A549 (cell line): Measurements from ENCODE around the gene PXT1. TPM values are rescaled to one million over a fixed set of nuclear protein-coding genes. Genes with fewer than 3 reads are reported as not detected.

Experiments
- ATAC-seq, 2 experiments: fragments of 200-7000 bp in 1 of 2; fragments of >200 bp in 1 of 2; cut with Nextera tagmentation in 1 of 2; cut with Tn5 transposase in 1 of 2; 3 replicates each; pipeline versions ENCODE4 v1.8.0 to v1.9.1; 2018 to 2020; ENCODE audit warnings: mild to moderate bottlenecking in 1 of 2, moderate library complexity in 1 of 2
- CTCF ChIA-PET: fragments of 300-600 bp; sonication (Branson Sonifier 250); formaldehyde crosslinking; extraction: SDS; loops from one replicate; lab custom pipeline; 2021; ENCODE audit warnings: antibody characterized with exemption, inconsistent platforms; lab: Yijun Ruan, JAX
- POLR2A ChIA-PET: fragments of 350-600 bp; formaldehyde crosslinking; extraction: SDS; loops from one replicate; lab custom pipeline; 2021; ENCODE audit warnings: antibody characterized with exemption, inconsistent platforms; lab: Yijun Ruan, JAX
- DNase-seq, 2 experiments: peaks; one replicate each; pipeline versions ENCODE4 v3.0.0 to v3.0.0-alpha.2; 2011 to 2016; ENCODE audit warnings: low read depth in 1 of 2, low spot score in 1 of 2
- FAIRE-seq: peaks from 2 replicates; lab custom pipeline; 2011; peaks lifted over from hg19 to GRCh38; lab: Jason Lieb, UNC
- H3K27ac ChIP-seq, 2 experiments: fragments of >200 bp; sonication (Bioruptor Twin); formaldehyde crosslinking; 3 replicates each; pipeline ENCODE4 v1.5.1; 2016 to 2017
- H3K4me1 ChIP-seq: fragments of >200 bp; sonication (Bioruptor Twin); formaldehyde crosslinking; 3 replicates; pipeline ENCODE4 v1.6.1; 2016
- H3K4me2 ChIP-seq: fragments of >200 bp; sonication (Bioruptor Twin); formaldehyde crosslinking; 3 replicates; pipeline ENCODE4 v1.6.1; 2016
- H3K4me3 ChIP-seq: fragments of >200 bp; sonication (Bioruptor Twin); formaldehyde crosslinking; 3 replicates; pipeline ENCODE4 v1.5.1; 2016
- H3K9me3 ChIP-seq: fragments of >200 bp; sonication (Bioruptor Twin); formaldehyde crosslinking; 3 replicates; pipeline ENCODE4 v1.6.1; 2016
- ATOH8 ChIP-seq: fragments of 250-450 bp; sonication (Bioruptor Pico); IDR thresholded peaks from 2 replicates; pipeline ENCODE4 v1.5.0; 2020; ENCODE audit warnings: low read depth, mild to moderate bottlenecking, moderate library complexity
- CTCF ChIP-seq: fragments of >200 bp; sonication (Bioruptor Twin); formaldehyde crosslinking; IDR thresholded peaks from 3 replicates; pipeline ENCODE4 v1.5.1; 2016
- FOXS1 ChIP-seq: fragments of 250-450 bp; sonication (Bioruptor Pico); IDR thresholded peaks from 2 replicates; pipeline ENCODE4 v1.5.0; 2020; ENCODE audit warnings: mild to moderate bottlenecking, moderate library complexity
- HDAC2 ChIP-seq: fragments of 200-600 bp; sonication (generic); IDR thresholded peaks from 2 replicates; pipeline ENCODE4 v1.6.1; 2016
- HEYL ChIP-seq: fragments of 250-450 bp; sonication (Bioruptor Pico); IDR thresholded peaks from 2 replicates; pipeline ENCODE4 v1.8.0; 2021; ENCODE audit warnings: mild to moderate bottlenecking, moderate library complexity
- HOXB13 ChIP-seq: fragments of 250-450 bp; sonication (Bioruptor Pico); IDR thresholded peaks from 2 replicates; pipeline ENCODE4 v1.5.0; 2020; ENCODE audit warnings: low read depth, mild to moderate bottlenecking, moderate library complexity
- HOXB5 ChIP-seq: fragments of 250-450 bp; sonication (Bioruptor Pico); IDR thresholded peaks from 2 replicates; pipeline ENCODE4 v1.5.0; 2020; ENCODE audit warnings: mild to moderate bottlenecking, moderate library complexity
- JUNB ChIP-seq: fragments of >200 bp; sonication (Bioruptor Twin); formaldehyde crosslinking; IDR thresholded peaks from 2 replicates; pipeline ENCODE4 v1.6.1; 2016
- KDM1A ChIP-seq: fragments of 200-600 bp; sonication (generic); IDR thresholded peaks from 2 replicates; pipeline ENCODE4 v1.6.1; 2016; ENCODE audit warnings: low read depth, mild to moderate bottlenecking
- MAX ChIP-seq: IDR thresholded peaks from 2 replicates; pipeline ENCODE4 v1.6.1; 2012
- MYC ChIP-seq: IDR thresholded peaks from 2 replicates; pipeline ENCODE4 v1.6.1; 2012; ENCODE audit warnings: mild to moderate bottlenecking, inconsistent platforms, low read length, improper control_type of control experiment, borderline replicate concordance
- NR3C1 ChIP-seq: fragments of >200 bp; sonication (Bioruptor Twin); formaldehyde crosslinking; IDR thresholded peaks from 3 replicates; pipeline ENCODE4 v1.6.1; 2017
- POLR2AphosphoS2 ChIP-seq: conservative IDR thresholded peaks from 2 replicates; pipeline ENCODE4 v1.6.1; 2012; ENCODE audit warnings: low read length, improper control_type of control experiment, inconsistent platforms
- REST ChIP-seq: fragments of 200-600 bp; sonication (generic); IDR thresholded peaks from 2 replicates; pipeline ENCODE4 v1.6.1; 2016; ENCODE audit warnings: antibody characterized with exemption, mild to moderate bottlenecking, moderate library complexity
- SMC3 ChIP-seq: fragments of >200 bp; sonication (Bioruptor Twin); formaldehyde crosslinking; IDR thresholded peaks from 3 replicates; pipeline ENCODE4 v1.6.1; 2018; ENCODE audit warnings: inconsistent platforms
- SREBF2 ChIP-seq: fragments of 450-650 bp; IDR thresholded peaks from 2 replicates; pipeline ENCODE4 v1.6.1; 2014; ENCODE audit warnings: mild to moderate bottlenecking, moderate library complexity
- TP53 ChIP-seq: fragments of 250-450 bp; sonication (Bioruptor Pico); IDR thresholded peaks from 2 replicates; pipeline ENCODE4 v1.5.0; 2021; ENCODE audit warnings: mild to moderate bottlenecking, moderate library complexity
- USF2 ChIP-seq: fragments of 450-650 bp; IDR thresholded peaks from 2 replicates; pipeline ENCODE4 v1.6.1; 2014; ENCODE audit warnings: antibody characterized with exemption
- ZC3H11A ChIP-seq: fragments of 450-650 bp; IDR thresholded peaks from 2 replicates; pipeline ENCODE4 v1.6.1; 2014; ENCODE audit warnings: antibody characterized with exemption, mild to moderate bottlenecking
- ZFP36 ChIP-seq: fragments of 450-650 bp; IDR thresholded peaks from 2 replicates; pipeline ENCODE4 v1.6.1; 2014; ENCODE audit warnings: borderline replicate concordance; ENCODE audit not compliant: partially characterized antibody
- ZNF302 ChIP-seq: fragments of 250-450 bp; sonication (Bioruptor Pico); IDR thresholded peaks from 2 replicates; pipeline ENCODE4 v1.9.0; 2021; ENCODE audit warnings: inconsistent platforms, mild to moderate bottlenecking, moderate library complexity
- ZSCAN20 ChIP-seq: fragments of 250-450 bp; sonication (Bioruptor Pico); IDR thresholded peaks from 2 replicates; pipeline ENCODE4 v1.8.0; 2022; ENCODE audit warnings: mild to moderate bottlenecking, moderate library complexity
- WGBS: methylation state at CpG from one replicate; pipeline ENCODE4 v1.1.6; 2017; ENCODE audit errors: missing lambda C conversion rate; 5-methylcytosine and 5-hydroxymethylcytosine counted together
- polyA plus RNA-seq, 4 experiments: library from polyadenylated mRNA; depleted of rRNA in 3 of 4; stranded (reverse); fragments of >200 nt; fragmentation: RNase III in 1 of 4; extraction: RNeasy Plus Mini Kit Qiagen cat#74134 plus additional on column Dnase treatment in 1 of 4; gene quantifications; 2 replicates in 3 of 4; 3 replicates in 1 of 4; pipeline ENCODE4 v1.2.3, GENCODE V29; 2011 to 2017

The PXT1 gene
- polyA plus RNA-seq, 2 of the 4 experiments (the other 2 are of a cell fraction): not detected

GRCh38 chr6:36492092-36492491 lies 49.4 kb upstream of the PXT1 start:
- Histone ChIP-seq H3K4me2 (no peak overlapping the region), H3K4me1 (0 out of 3 replicates have a peak, but pooled peaks cover 2% of the 10 kb centered on the region), H3K4me3 (no peak overlapping the region), H3K27ac (no peak overlapping the region), H3K9me3 (no peaks in the 10 kb centered on the region)
- ChIA-PET CTCF (interaction anchor here (0.7 kb wide), 1 partner anchor 267 kb away, joined by 3 read pairs; no protein-coding TSS in a partner anchor), POLR2A (no interaction called here)
- ATAC-seq (no peak), FAIRE-seq (no peak), DNase-seq (no peak)
- TF ChIP-seq SREBF2 (no peak), MYC (no peak), POLR2AphosphoS2 (no peak), ZC3H11A (no peak), NR3C1 (no peak), TP53 (CRISPR knock-in tag) (no peak), FOXS1 (CRISPR knock-in tag) (no peak)
- 83% methylated on average over 4 of the region's 4 CpGs for WGBS

GRCh38 chr6:36491378-36491965 lies 48.8 kb upstream of the PXT1 start:
- POLR2A ChIA-PET: no interaction called here
- CTCF ChIA-PET: interaction anchor here (0.7 kb wide), 1 partner anchor 268 kb away, joined by 3 read pairs; no protein-coding TSS in a partner anchor
- TF ChIP-seq REST (peak; percentile 58; the same call in 1 of the 2 replicates), SMC3 (no peak), ZFP36 (no peak)
- TF ChIP-seq, all 56 proteins: peak for 1
- Histone ChIP-seq H3K27ac (no peak overlapping the region), H3K4me2 (no peak overlapping the region), H3K9me3 (no peaks in the 10 kb centered on the region), H3K4me3 (no peak overlapping the region), H3K4me1 (0 out of 3 replicates have a peak, but pooled peaks cover 2% of the 10 kb centered on the region)
- 90% methylated on average over 7 of the region's 7 CpGs for WGBS
- ATAC-seq: no peak
- FAIRE-seq: no peak
- peak in 1 of 2 experiments; percentile 19 for DNase-seq

- H3K27ac ChIP-seq: no peak overlapping the region
- ATAC-seq (no peak), FAIRE-seq (no peak), DNase-seq (no peak)
- ChIA-PET POLR2A (no interaction called here), CTCF (no interaction called here)
- 89% methylated on average over 4 of the region's 4 CpGs for WGBS
- H3K4me3 ChIP-seq: no peak overlapping the region
- no peak overlapping the region for H3K4me2 ChIP-seq
- no peaks in the 10 kb centered on the region for H3K9me3 ChIP-seq
- 0 out of 3 replicates have a peak, but pooled peaks cover 2% of the 10 kb centered on the region for H3K4me1 ChIP-seq
- TF ChIP-seq ZSCAN20 (CRISPR knock-in tag) (no peak), USF2 (no peak), MAX (no peak), JUNB (no peak), ATOH8 (CRISPR knock-in tag) (no peak), ZC3H11A (no peak), KDM1A (no peak), HEYL (CRISPR knock-in tag) (no peak), HOXB5 (CRISPR knock-in tag) (no peak), HOXB13 (no peak), CTCF (no peak), ZNF302 (CRISPR knock-in tag) (no peak), HDAC2 (no peak)
Measured at GRCh38 chr6:36489426-36489825, 46.8 kb upstream of the PXT1 start.
